Kidney (tissue), 14 donors: Measurements from ENCODE around the gene AATK. TPM values are rescaled to one million over a fixed set of nuclear protein-coding genes. Genes with fewer than 3 reads are reported as not detected.

Experiments used
- DNase-seq, 5 donors: peaks; one replicate each; pipeline ENCODE4 v3.0.0-alpha.2; 2013 to 2020
- FAIRE-seq: peaks from 2 replicates; lab custom pipeline; 2012; peaks lifted over from hg19 to GRCh38; lab: Jason Lieb, UNC
- H3K27ac ChIP-seq, 2 donors: one replicate each; pipeline ENCODE4 v1.7.0; 2013; ENCODE audit warnings: low read depth in 2 of 2, low read length in 2 of 2, inconsistent platforms in 1 of 2
- H3K27me3 ChIP-seq: one replicate; pipeline ENCODE4 v1.7.1; 2013; ENCODE audit warnings: low read length, inconsistent platforms; ENCODE audit not compliant: control insufficient read depth, insufficient read depth
- H3K36me3 ChIP-seq, 3 donors: one replicate each; pipeline versions ENCODE4 v1.7.0 to v1.7.1; 2013; ENCODE audit warnings: low read length in 3 of 3, control low read depth in 1 of 3, inconsistent platforms in 1 of 3; ENCODE audit not compliant: insufficient read depth in 3 of 3, control insufficient read depth in 2 of 3
- H3K4me1 ChIP-seq, 3 donors: one replicate each; pipeline versions ENCODE4 v1.7.0 to v1.7.1; 2013; ENCODE audit warnings: low read length in 3 of 3, inconsistent platforms in 1 of 3, low read depth in 1 of 3; ENCODE audit not compliant: control insufficient read depth in 2 of 3, insufficient read depth in 2 of 3
- H3K4me3 ChIP-seq, 3 donors: one replicate each; pipeline versions ENCODE4 v1.7.0 to v1.8.1; 2013; ENCODE audit warnings: low read length in 3 of 3, control low read depth in 1 of 3, inconsistent platforms in 1 of 3
- H3K9ac ChIP-seq, 3 donors: one replicate each; pipeline versions ENCODE4 v1.7.0 to v1.7.1; 2013; ENCODE audit warnings: low read length in 3 of 3, control low read depth in 1 of 3, inconsistent platforms in 1 of 3
- H3K9me3 ChIP-seq, 3 donors: one replicate each; pipeline versions ENCODE4 v1.7.0 to v1.7.1; 2013; ENCODE audit warnings: low read length in 3 of 3, control low read depth in 1 of 3, inconsistent platforms in 1 of 3; ENCODE audit not compliant: control insufficient read depth in 2 of 3, insufficient read depth in 1 of 3
- CTCF ChIP-seq: IDR thresholded peaks from 3 replicates; pipeline ENCODE4 v1.5.1; 2012; ENCODE audit warnings: mild to moderate bottlenecking, moderate library complexity, borderline replicate concordance; ENCODE audit not compliant: insufficient read depth; ENCODE audit errors: extremely low read depth
- intact Hi-C: fragments of 100-400 bp; cut with DNase I; formaldehyde crosslinking; loops from one replicate; pipeline ENCODE4 v1.11.1; 2022
- polyA plus RNA-seq: library from polyadenylated mRNA; stranded (reverse); fragments of 350-450 nt; fragmentation: Illumina TruSeq; extraction: RNeasy Lipid Tissue Mini Kit (QIAGEN cat#74804); gene quantifications from one replicate; pipeline ENCODE4 v1.2.3, GENCODE V29; 2014; ENCODE audit warnings: low read depth, low replicate concordance; ENCODE audit not compliant: insufficient read depth
- total RNA-seq: library from RNA; stranded (reverse); fragmentation: NEBNext Ultra II Directional; extraction: Animal tissue kit (Norgen Biotek cat#: 25700); gene quantifications from one replicate; pipeline ENCODE4 v1.2.1, GENCODE V29; 2021
- donor health status: control.
- donor health status: control.
- donor health status: control.
- donor health status: control.
- donor health status: control.
- donor health status: DM: yes; HTN: yes; CAD: no.
- donor health status: Normal renal cell carcinoma (clear cell type).

Gene AATK
- total and polyA plus RNA-seq, 2 donors from 2014 or later: 0.65 to 4.2 TPM

- Histone ChIP-seq H3K4me1 (peaks cover 0 to 15% (median 3%) of the 10 kb centered on the region in 3 donors), H3K27me3 (no peaks in the 10 kb centered on the region)
- intact Hi-C loops: loop anchor here (5.0 kb wide), 1 partner anchor 113 kb away; no protein-coding TSS in a partner anchor
Observed at GRCh38 chr17:81099888-81100287, 66.1 kb downstream of the AATK start.

DNA sequence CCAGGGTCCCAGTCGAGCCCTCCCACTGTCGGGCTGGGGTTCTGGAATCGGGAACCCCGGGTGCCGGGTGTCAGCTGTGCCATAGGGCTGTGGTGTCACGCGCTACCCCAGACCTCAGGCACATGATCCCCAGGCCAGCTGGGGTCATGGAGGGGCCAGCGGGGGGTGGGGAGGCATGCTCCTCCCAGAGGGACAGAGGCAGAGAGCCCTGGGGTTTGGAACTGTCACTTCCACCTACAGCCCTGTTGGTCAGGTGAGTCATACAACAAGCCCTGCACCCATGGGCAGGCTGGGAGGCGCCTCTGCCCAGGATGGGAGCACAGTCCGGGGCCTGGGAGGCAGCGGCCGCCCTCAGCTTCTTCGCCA is 68.1 kb downstream of the AATK start:
- H3K9ac ChIP-seq: peak overlapping the region in 1 of 3 donors; percentile 37
- peak overlapping the region in 1 of 2 donors; percentile 25 for H3K27ac ChIP-seq
- peaks cover 0 to 15% (median 3%) of the 10 kb centered on the region in 3 donors for H3K4me1 ChIP-seq
- intact Hi-C loops: no loop called here
- no peaks in the 10 kb centered on the region for H3K27me3 ChIP-seq
- DNase-seq (no peak), FAIRE-seq (no peak)
- TF ChIP-seq CTCF: no peak
- no peaks in the 10 kb centered on the region for H3K9me3 ChIP-seq
- H3K36me3 ChIP-seq: peaks cover 0 to 8% (median 0%) of the 10 kb centered on the region in 3 donors
- no peak overlapping the region for H3K4me3 ChIP-seq

More at GRCh38 chr17:81099888-81100287, 66.1 kb downstream of the AATK start:
- DNase-seq (no peak), FAIRE-seq (no peak)
- TF ChIP-seq CTCF: no peak
- H3K27ac ChIP-seq: no peak overlapping the region
- no peak overlapping the region for H3K9ac ChIP-seq
- no peaks in the 10 kb centered on the region for H3K9me3 ChIP-seq
- peaks cover 0 to 18% (median 8%) of the 10 kb centered on the region in 3 donors for H3K36me3 ChIP-seq
- no peak overlapping the region for H3K4me3 ChIP-seq

DNA sequence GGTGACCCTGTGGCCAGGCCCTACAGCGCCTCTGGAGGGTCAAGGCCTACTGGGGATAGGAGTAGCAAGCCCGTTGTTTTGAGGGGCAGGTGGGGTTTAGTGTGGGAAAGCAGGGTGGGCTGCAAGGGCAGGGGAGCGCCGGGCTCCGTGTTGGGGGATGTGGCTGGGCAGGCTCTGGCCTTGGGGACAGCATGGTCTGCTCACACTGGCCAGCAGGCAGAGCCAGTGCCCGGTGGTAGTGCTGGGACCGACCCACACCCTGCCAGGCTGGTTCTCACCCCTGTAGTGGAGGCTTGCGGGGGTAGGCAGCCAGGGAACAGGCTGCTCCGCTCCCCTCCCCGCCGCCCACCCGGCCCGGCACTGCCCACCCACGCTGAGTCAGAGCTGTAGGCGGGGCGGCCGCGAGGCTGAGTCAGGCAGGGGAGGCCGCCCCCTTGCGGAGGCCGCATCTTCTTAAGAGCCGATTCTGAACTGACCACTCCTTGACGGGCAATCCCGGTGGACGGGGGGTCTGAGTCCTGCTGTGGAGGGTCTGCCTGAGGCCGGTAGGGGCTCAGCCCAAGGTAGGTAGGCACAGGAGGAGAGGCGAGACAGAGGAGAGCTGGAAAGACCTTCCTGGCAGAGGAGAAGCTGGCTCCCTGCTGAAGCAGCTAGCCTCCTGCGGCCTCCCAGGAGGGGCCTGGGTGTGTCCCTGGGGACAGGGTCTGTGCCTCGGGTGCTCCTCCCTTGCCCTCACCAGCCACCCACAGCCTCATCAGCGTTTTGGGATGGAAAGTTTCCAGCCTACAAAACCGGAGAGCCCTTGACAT is 68.7 kb downstream of the AATK start:
- intact Hi-C loops: no loop called here
- H3K4me3 ChIP-seq: no peak overlapping the region
- H3K27me3 ChIP-seq: no peaks in the 10 kb centered on the region
- peak overlapping the region; percentile 25 to 44 for H3K27ac ChIP-seq
- H3K4me1 ChIP-seq: peaks cover 0 to 15% (median 3%) of the 10 kb centered on the region in 3 donors
- no peak for FAIRE-seq
- H3K9ac ChIP-seq: peak overlapping the region in 1 of 3 donors; percentile 37
- DNase-seq: peak; percentile 88 to 95 (median 92)
- no peaks in the 10 kb centered on the region for H3K9me3 ChIP-seq
- TF ChIP-seq CTCF: peak; percentile 71
- peaks cover 0 to 8% (median 0%) of the 10 kb centered on the region in 3 donors for H3K36me3 ChIP-seq
